HCT116 (cell line): Measurements from ENCODE around the gene ARSB. TPM values are rescaled to one million over a fixed set of nuclear protein-coding genes. Genes with fewer than 3 reads are reported as not detected.

ENCODE experiments used
- ATAC-seq: fragments of 200-7000 bp; cut with Tn5 transposase; 2 replicates; pipeline ENCODE4 v1.9.1; 2020; ENCODE audit warnings: mild to moderate bottlenecking, moderate library complexity
- BruUV-seq: library from RNA; stranded (reverse); fragments of 400-500 nt; replicated peaks from 2 replicates; lab custom pipeline; 2021; lab: Mats Ljungman, UMichigan
- CTCF ChIA-PET: fragments of 300-600 bp; sonication (Branson Sonifier 250); formaldehyde crosslinking; loops from one replicate; lab custom pipeline; 2021; ENCODE audit warnings: antibody characterized with exemption; lab: Charles Lee
- POLR2A ChIA-PET: fragments of 300-600, 350-600 bp; sonication (Branson Sonifier 250); formaldehyde crosslinking; loops from one replicate; lab custom pipeline; 2021; ENCODE audit warnings: antibody characterized with exemption; lab: Charles Lee
- RAD21 ChIA-PET, 2 experiments: fragments of 300-600 bp; sonication (Branson Sonifier 250); formaldehyde crosslinking; loops; one replicate each; lab custom pipeline; 2023; ENCODE audit warnings: low total read pairs in 2 of 2; ENCODE audit not compliant: uncharacterized antibody in 2 of 2, unreplicated experiment in 2 of 2, low non-redundant PET in 1 of 2; lab: Charles Lee
- DNase-seq: peaks from one replicate; pipeline ENCODE4 v3.0.0-alpha.2; 2010; ENCODE audit warnings: low read depth, low spot score
- H2AFZ ChIP-seq: fragments of 200-600 bp; shearing (Covaris generic), sonication (generic); 2 replicates; pipeline ENCODE4 v1.6.1; 2017; ENCODE audit warnings: low read depth, mixed run types, mixed read lengths, antibody characterized with exemption, low read length; ENCODE audit not compliant: poor library complexity, severe bottlenecking
- H3K27ac ChIP-seq: 2 replicates; pipeline ENCODE4 v1.5.1; 2012; ENCODE audit warnings: low read depth, low read length
- H3K27me3 ChIP-seq: fragments of 200-600 bp; sonication (generic); 2 replicates; pipeline ENCODE4 v1.6.1; 2016; ENCODE audit warnings: mixed run types, low read length, mixed read lengths; ENCODE audit not compliant: insufficient read depth
- H3K36me3 ChIP-seq, 2 experiments: fragments of 200-500 bp in 1 of 2; fragments of 200-600 bp in 1 of 2; sonication (Bioruptor generic) in 1 of 2; sonication (generic) in 1 of 2; 2 replicates each; pipeline versions ENCODE4 v1.5.1 to v1.6.1; 2014 to 2016; ENCODE audit warnings: low read length in 2 of 2, inconsistent platforms in 1 of 2, mixed read lengths in 1 of 2, mixed run types in 1 of 2; ENCODE audit not compliant: insufficient read depth in 2 of 2, control insufficient read depth in 1 of 2
- H3K4me1 ChIP-seq, 2 experiments: fragments of 200-600 bp in 1 of 2; sonication (generic) in 1 of 2; 2 replicates each; pipeline versions ENCODE4 v1.5.1 to v1.6.1; 2012 to 2017; ENCODE audit warnings: low read length in 2 of 2, inconsistent platforms in 1 of 2, mild to moderate bottlenecking in 1 of 2, mixed read lengths in 1 of 2, mixed run types in 1 of 2, moderate library complexity in 1 of 2; ENCODE audit not compliant: insufficient read depth in 2 of 2, control insufficient read depth in 1 of 2
- H3K4me2 ChIP-seq: fragments of 200-600 bp; sonication (generic); 2 replicates; pipeline ENCODE4 v1.6.1; 2017; ENCODE audit warnings: mixed run types, low read length, mixed read lengths
- H3K4me3 ChIP-seq, 2 experiments: fragments of 200-600 bp in 1 of 2; sonication (generic) in 1 of 2; replicated peaks in 1 of 2; 2 replicates each; pipeline ENCODE4 v1.5.1; 2011 to 2016; ENCODE audit warnings: low read length in 2 of 2, control low read depth in 1 of 2, low read depth in 1 of 2, mild to moderate bottlenecking in 1 of 2, mixed read lengths in 1 of 2, mixed run types in 1 of 2
- H3K79me2 ChIP-seq: fragments of 200-600 bp; sonication (generic); 2 replicates; pipeline ENCODE4 v1.6.1; 2017; ENCODE audit warnings: mild to moderate bottlenecking, mixed run types, low read length, moderate library complexity, mixed read lengths; ENCODE audit not compliant: insufficient read depth
- H3K9ac ChIP-seq: fragments of 200-600 bp; sonication (generic); 2 replicates; pipeline ENCODE4 v1.6.1; 2016; ENCODE audit warnings: low read length, mixed read lengths
- H3K9me2 ChIP-seq: fragments of 200-600 bp; sonication (generic), shearing (Covaris generic); 2 replicates; pipeline ENCODE4 v1.6.1; 2017; ENCODE audit warnings: mixed run types, mild to moderate bottlenecking, moderate library complexity; ENCODE audit not compliant: insufficient read depth
- H3K9me3 ChIP-seq, 2 experiments: fragments of 200-500 bp in 1 of 2; fragments of 200-600 bp in 1 of 2; sonication (Bioruptor generic) in 1 of 2; sonication (generic) in 1 of 2; 2 replicates each; pipeline ENCODE4 v1.6.1; 2014 to 2017; ENCODE audit warnings: low read length in 2 of 2, mixed read lengths in 2 of 2, inconsistent platforms in 1 of 2, low read depth in 1 of 2, mild to moderate bottlenecking in 1 of 2, mixed run types in 1 of 2, moderate library complexity in 1 of 2; ENCODE audit not compliant: control insufficient read depth in 1 of 2, insufficient read depth in 1 of 2
- H4K20me1 ChIP-seq: fragments of 200-600 bp; sonication (generic), shearing (Covaris generic); 2 replicates; pipeline ENCODE4 v1.6.1; 2017; ENCODE audit warnings: mixed run types, mild to moderate bottlenecking, moderate library complexity; ENCODE audit not compliant: insufficient read depth
- ATF3 ChIP-seq: IDR thresholded peaks from 2 replicates; pipeline ENCODE4 v1.6.1; 2012
- CBX3 ChIP-seq: IDR thresholded peaks from 2 replicates; pipeline ENCODE4 v1.6.1; 2012; ENCODE audit warnings: low read depth
- CTCF ChIP-seq, 3 experiments: fragments of 200-600 bp in 1 of 3; sonication (generic) in 1 of 3; IDR thresholded peaks in 2 of 3; conservative IDR thresholded peaks in 1 of 3; 2 replicates each; pipeline ENCODE4 v1.5.1; 2012 to 2017; ENCODE audit warnings: low read depth in 2 of 3, low read length in 2 of 3, antibody characterized with exemption in 1 of 3, borderline replicate concordance in 1 of 3, control low read depth in 1 of 3, mild to moderate bottlenecking in 1 of 3, mixed read lengths in 1 of 3, mixed run types in 1 of 3, moderate library complexity in 1 of 3; ENCODE audit not compliant: insufficient read depth in 1 of 3
- EZH2 ChIP-seq: fragments of 200-600 bp; sonication (generic); IDR thresholded peaks from 2 replicates; pipeline ENCODE4 v1.6.1; 2017; ENCODE audit warnings: antibody characterized with exemption, mixed run types
- EZH2phosphoT487 ChIP-seq: fragments of 200-600 bp; IDR thresholded peaks from 2 replicates; pipeline ENCODE4 v1.6.1; 2018; ENCODE audit warnings: antibody characterized with exemption, borderline replicate concordance
- FOSL1 ChIP-seq: IDR thresholded peaks from 2 replicates; pipeline ENCODE4 v1.6.1; 2012; ENCODE audit warnings: low read depth
- RAD21 ChIP-seq: IDR thresholded peaks from 2 replicates; pipeline ENCODE4 v1.6.1; 2012; ENCODE audit warnings: low read depth, mild to moderate bottlenecking
- SP1 ChIP-seq: IDR thresholded peaks from 2 replicates; pipeline ENCODE4 v1.6.1; 2012; ENCODE audit warnings: low read depth
- SRF ChIP-seq: IDR thresholded peaks from 2 replicates; pipeline ENCODE4 v1.6.1; 2012; ENCODE audit warnings: low read depth
- TCF7L2 ChIP-seq: IDR thresholded peaks from 2 replicates; pipeline ENCODE4 v1.7.0; 2011; ENCODE audit warnings: borderline replicate concordance, inconsistent platforms; ENCODE audit not compliant: insufficient read depth, insufficient read length; ENCODE audit errors: extremely low read depth
- ZBTB33 ChIP-seq: IDR thresholded peaks from 2 replicates; pipeline ENCODE4 v1.6.1; 2011; ENCODE audit warnings: mild to moderate bottlenecking, low read length, moderate library complexity; ENCODE audit not compliant: insufficient replicate concordance; ENCODE audit errors: extremely low read depth
- intact Hi-C: fragments of 100-400 bp; cut with micrococcal nuclease; formaldehyde crosslinking; loops from 2 replicates; pipeline ENCODE4 v1.10.0; 2022
- total RNA-seq: library from RNA; stranded (reverse); gene quantifications from one replicate; pipeline ENCODE4 v1.2.1, GENCODE V29; 2021; ENCODE audit not compliant: unreplicated experiment

The ARSB gene
- total RNA-seq, 1 experiment from 2014 or later: 4.8 TPM

- Histone ChIP-seq H3K4me3 (no peak overlapping the region), H3K9me2 (no peaks in the 10 kb centered on the region), H3K79me2 (no peaks in the 10 kb centered on the region), H3K27ac (no peak overlapping the region), H3K4me1 (no peaks in the 10 kb centered on the region), H3K27me3 (no peaks in the 10 kb centered on the region), H3K9ac (no peak overlapping the region), H4K20me1 (no peaks in the 10 kb centered on the region), H3K9me3 (no peaks in the 10 kb centered on the region; a peak in 1 of 4 replicates), H2AFZ (no peak overlapping the region), H3K4me2 (no peak overlapping the region), H3K36me3 (no peaks in the 10 kb centered on the region)
- POLR2A ChIA-PET: no interaction called here
- RAD21 ChIA-PET: no interaction called here
- no TSS peak for BruUV-seq
- intact Hi-C loops: loop anchor here (10.0 kb wide), 1 partner anchor 154 kb away; the partner anchor contains the start of gene LHFPL2
- DNase-seq: no peak
- ATAC-seq: no peak
- TF ChIP-seq CBX3 (no peak), SP1 (no peak), SRF (no peak), CTCF (IDR thresholded peaks at IDR 0.05 in 2 of 3, conservative IDR thresholded peaks at IDR 0.05 in 1 of 3; ENCODE audit: borderline replicate concordance in 1 of 3, insufficient read depth in 1 of 3, low read depth in 2 of 3, low read length in 2 of 3) (no peak), FOSL1 (no peak)
- CTCF ChIA-PET: interaction anchor here (1.0 to 1.5 kb wide), 2 partner anchors 261 to 478 kb away, joined by 3 to 5 read pairs; no protein-coding TSS in a partner anchor
Measured at GRCh38 chr5:78798673-78799029, 186.5 kb downstream of the ARSB start.

GRCh38 chr5:78797936-78798672, 187.0 kb downstream of the ARSB start:
- no peaks in the 10 kb centered on the region for H3K79me2 ChIP-seq
- DNase-seq: no peak
- H3K27ac ChIP-seq: no peak overlapping the region
- H3K9ac ChIP-seq: no peak overlapping the region
- ChIA-PET POLR2A (no interaction called here), RAD21 (interaction anchor here in 1 of 2 experiments (0.7 kb wide), 1 partner anchor 89 kb away, joined by 3 read pairs; no protein-coding TSS in a partner anchor), CTCF (no interaction called here)
- BruUV-seq: no TSS peak
- intact Hi-C loops: loop anchor here (10.0 kb wide), 1 partner anchor 153 kb away; the partner anchor contains the start of gene LHFPL2
- no peak overlapping the region for H2AFZ ChIP-seq
- no peaks in the 10 kb centered on the region for H3K4me1 ChIP-seq
- H3K4me2 ChIP-seq: no peak overlapping the region
- no peak overlapping the region for H3K4me3 ChIP-seq
- no peak for ATAC-seq
- H3K9me3 ChIP-seq: no peaks in the 10 kb centered on the region; a peak in 1 of 4 replicates
- H3K27me3 ChIP-seq: no peaks in the 10 kb centered on the region
- no peaks in the 10 kb centered on the region for H4K20me1 ChIP-seq
- H3K9me2 ChIP-seq: no peaks in the 10 kb centered on the region
- H3K36me3 ChIP-seq: no peaks in the 10 kb centered on the region
- TF ChIP-seq SP1: no peak
- no peak for TF ChIP-seq ZBTB33
- no peak for TF ChIP-seq EZH2phosphoT487
- TF ChIP-seq TCF7L2: no peak
- no peak for TF ChIP-seq ATF3
- no peak for TF ChIP-seq RAD21
- TF ChIP-seq CBX3: no peak
- no peak for TF ChIP-seq EZH2
- TF ChIP-seq, all 23 proteins: peak for 0
